Activated CD4-positive, CD25-positive, alpha-beta regulatory T cell treated with anti-CD3 and anti-CD28 coated beads, Interleukin-2, amount 50 U/mL, for 72 hours (primary cell): ENCODE results near the gene MC5R.

Experiments
- DNase-seq: peaks from one replicate; pipeline ENCODE4 v3.0.0; 2021

Gene MC5R

GRCh38 chr18:13823707-13824395, at the start of gene MC5R:
Gene MC5R (plus strand): TSS chr18:13824149. CDS start chr18:13825766, 1,617 bp downstream.
- DNase-seq: peak; percentile 83

GRCh38 chr18:13775058-13775457, 48.9 kb upstream of the MC5R start:
- no peak for DNase-seq

GRCh38 chr18:13791181-13791580, 32.8 kb upstream of the MC5R start:
- no peak for DNase-seq

GRCh38 chr18:13793819-13794218, 30.1 kb upstream of the MC5R start:
- DNase-seq: no peak

- DNase-seq: no peak
Measured at GRCh38 chr18:13796515-13796914, 27.4 kb upstream of the MC5R start.

- DNase-seq: no peak
Measured at GRCh38 chr18:13797157-13797611, 26.8 kb upstream of the MC5R start.

- no peak for DNase-seq
Measured at GRCh38 chr18:13799396-13799795, 24.6 kb upstream of the MC5R start.

GRCh38 chr18:13800505-13801259, 23.3 kb upstream of the MC5R start:
- DNase-seq: peak; percentile 44

GRCh38 chr18:13801260-13801601, 22.7 kb upstream of the MC5R start:
- no peak for DNase-seq

GRCh38 chr18:13804305-13804704, 19.6 kb upstream of the MC5R start:
- DNase-seq: no peak

GRCh38 chr18:13808294-13809042, 15.5 kb upstream of the MC5R start:
- DNase-seq: no peak

- DNase-seq: no peak
Measured at GRCh38 chr18:13809043-13809430, 14.9 kb upstream of the MC5R start.

- DNase-seq: no peak
Measured at GRCh38 chr18:13809531-13810255, 14.3 kb upstream of the MC5R start.

- no peak for DNase-seq
Measured at GRCh38 chr18:13810950-13811485, 12.9 kb upstream of the MC5R start.

GRCh38 chr18:13811993-13812392, 12.0 kb upstream of the MC5R start:
- no peak for DNase-seq

- DNase-seq: peak; percentile 66
Measured at GRCh38 chr18:13813271-13813849, 10.6 kb upstream of the MC5R start.

- no peak for DNase-seq
Measured at GRCh38 chr18:13826209-13826608, 2.3 kb downstream of the MC5R start.

- DNase-seq: no peak
Measured at GRCh38 chr18:13831864-13832508, 8.0 kb downstream of the MC5R start.

- DNase-seq: no peak
Measured at GRCh38 chr18:13834496-13835015, 10.6 kb downstream of the MC5R start.

GRCh38 chr18:13835202-13835601, 11.3 kb downstream of the MC5R start:
- DNase-seq: no peak

- no peak for DNase-seq
Measured at GRCh38 chr18:13836559-13836958, 12.6 kb downstream of the MC5R start.

GRCh38 chr18:13849791-13850190, 25.8 kb downstream of the MC5R start:
- no peak for DNase-seq
